Thoracic aorta (tissue), 2 donors: ENCODE results near the gene ARNT2. TPM values are rescaled to one million over a fixed set of nuclear protein-coding genes. Genes with fewer than 3 reads are reported as not detected.

Source experiments
- ATAC-seq: fragments of 150-250 bp; one replicate; pipeline ENCODE4 v1.8.0; 2017; ENCODE audit warnings: low read depth; ENCODE audit not compliant: insufficient number of reproducible peaks, low FRiP score
- DNase-seq: peaks from one replicate; pipeline ENCODE4 v3.0.0-alpha.2; 2020; ENCODE audit warnings: low spot score
- H3K27ac ChIP-seq, 2 donors: fragments of 200-600 bp; sonication (generic); 1 replicate in 1 of 2; 2 replicates in 1 of 2; pipeline ENCODE4 v1.5.1; 2016; ENCODE audit warnings: mild to moderate bottlenecking in 2 of 2, moderate library complexity in 2 of 2
- H3K27me3 ChIP-seq: fragments of 200-600 bp; sonication (generic); replicated peaks from 2 replicates; pipeline ENCODE4 v1.6.0; 2016; ENCODE audit warnings: mild to moderate bottlenecking; ENCODE audit not compliant: insufficient read depth
- H3K36me3 ChIP-seq: fragments of 200-600 bp; sonication (generic); one replicate; pipeline ENCODE4 v1.5.1; 2016
- H3K4me1 ChIP-seq, 2 donors: fragments of 200-600 bp; sonication (generic); 1 replicate in 1 of 2; 2 replicates in 1 of 2; pipeline versions ENCODE4 v1.5.1 to v1.6.0; 2016; ENCODE audit warnings: low read depth in 2 of 2, mild to moderate bottlenecking in 1 of 2; ENCODE audit not compliant: control insufficient read depth in 1 of 2
- H3K4me3 ChIP-seq: fragments of 200-600 bp; sonication (generic); 2 replicates; pipeline ENCODE4 v1.5.1; 2016; ENCODE audit warnings: mild to moderate bottlenecking
- H3K9me3 ChIP-seq: fragments of 200-600 bp; sonication (generic); 2 replicates; pipeline ENCODE4 v1.5.1; 2016
- total RNA-seq, 2 donors: library from RNA; depleted of rRNA; stranded (reverse); fragments of >200 nt; gene quantifications; one replicate each; pipeline versions ENCODE4 v1.1.0 to v1.2.3, GENCODE V29; 2016
- TF ChIP-seq, protein P1 (sequence below): fragments of 200-600 bp; sonication (generic); IDR thresholded peaks from one replicate; pipeline ENCODE4 v1.5.1; 2019; ENCODE audit warnings: antibody characterized with exemption

Gene ARNT2
- total RNA-seq, 2 donors from 2014 or later = 5.8 to 22.9 TPM

DNA sequence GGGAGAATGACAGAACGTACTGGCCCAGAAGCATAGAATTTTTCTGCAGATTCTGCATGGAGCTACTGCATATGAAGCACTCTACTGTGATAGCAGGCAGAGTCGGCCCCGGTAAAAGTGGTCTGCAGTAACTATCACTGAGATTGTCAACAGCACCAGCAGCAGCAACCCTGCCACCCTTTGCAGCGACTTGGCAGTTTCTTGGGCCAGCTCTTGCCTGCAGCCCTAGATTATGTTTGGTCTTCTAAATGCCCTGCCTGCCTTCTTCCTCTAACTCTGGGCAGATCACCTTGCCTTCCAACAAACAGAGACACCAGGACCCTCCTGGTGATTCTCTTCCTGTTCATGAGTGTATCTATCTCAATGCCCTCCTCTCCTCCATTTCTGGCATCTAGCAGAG lies 161.8 kb downstream of the ARNT2 start:
- Histone ChIP-seq H3K9me3 (no peaks in the 10 kb centered on the region), H3K4me3 (no peak overlapping the region), H3K27ac (no peak overlapping the region), H3K4me1 (peaks cover 0 to 3% of the 10 kb centered on the region in 2 donors), H3K36me3 (no peaks in the 10 kb centered on the region), H3K27me3 (no peaks in the 10 kb centered on the region)
- ATAC-seq (no peak), DNase-seq (no peak)
- TF ChIP-seq, protein P1, sequence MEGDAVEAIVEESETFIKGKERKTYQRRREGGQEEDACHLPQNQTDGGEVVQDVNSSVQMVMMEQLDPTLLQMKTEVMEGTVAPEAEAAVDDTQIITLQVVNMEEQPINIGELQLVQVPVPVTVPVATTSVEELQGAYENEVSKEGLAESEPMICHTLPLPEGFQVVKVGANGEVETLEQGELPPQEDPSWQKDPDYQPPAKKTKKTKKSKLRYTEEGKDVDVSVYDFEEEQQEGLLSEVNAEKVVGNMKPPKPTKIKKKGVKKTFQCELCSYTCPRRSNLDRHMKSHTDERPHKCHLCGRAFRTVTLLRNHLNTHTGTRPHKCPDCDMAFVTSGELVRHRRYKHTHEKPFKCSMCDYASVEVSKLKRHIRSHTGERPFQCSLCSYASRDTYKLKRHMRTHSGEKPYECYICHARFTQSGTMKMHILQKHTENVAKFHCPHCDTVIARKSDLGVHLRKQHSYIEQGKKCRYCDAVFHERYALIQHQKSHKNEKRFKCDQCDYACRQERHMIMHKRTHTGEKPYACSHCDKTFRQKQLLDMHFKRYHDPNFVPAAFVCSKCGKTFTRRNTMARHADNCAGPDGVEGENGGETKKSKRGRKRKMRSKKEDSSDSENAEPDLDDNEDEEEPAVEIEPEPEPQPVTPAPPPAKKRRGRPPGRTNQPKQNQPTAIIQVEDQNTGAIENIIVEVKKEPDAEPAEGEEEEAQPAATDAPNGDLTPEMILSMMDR = no peak

DNA sequence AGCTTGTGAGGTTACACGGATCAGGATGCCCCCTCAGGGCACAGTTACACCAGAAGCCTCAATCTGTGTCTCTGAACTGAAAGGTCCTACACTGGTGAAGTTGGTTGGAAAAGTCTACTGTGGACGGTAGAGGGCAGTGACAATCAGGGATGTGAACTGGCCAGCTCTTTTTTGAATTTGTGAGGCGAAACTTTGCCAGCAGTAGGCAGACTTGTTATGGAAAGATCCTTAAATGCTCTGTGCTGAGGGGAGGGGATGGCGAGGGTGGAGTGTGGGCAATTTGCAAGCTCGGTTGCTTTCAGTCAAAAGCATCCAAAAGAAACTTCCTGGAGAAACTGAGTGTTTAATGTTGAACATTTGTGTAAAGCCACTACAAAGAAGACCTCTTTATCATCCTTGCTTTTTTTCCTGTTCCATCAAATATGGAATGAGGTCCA lies 163.6 kb downstream of the ARNT2 start:
- no peak overlapping the region for H3K27ac ChIP-seq
- TF ChIP-seq, protein P1 = peak; percentile 55
- DNase-seq = no peak

DNA sequence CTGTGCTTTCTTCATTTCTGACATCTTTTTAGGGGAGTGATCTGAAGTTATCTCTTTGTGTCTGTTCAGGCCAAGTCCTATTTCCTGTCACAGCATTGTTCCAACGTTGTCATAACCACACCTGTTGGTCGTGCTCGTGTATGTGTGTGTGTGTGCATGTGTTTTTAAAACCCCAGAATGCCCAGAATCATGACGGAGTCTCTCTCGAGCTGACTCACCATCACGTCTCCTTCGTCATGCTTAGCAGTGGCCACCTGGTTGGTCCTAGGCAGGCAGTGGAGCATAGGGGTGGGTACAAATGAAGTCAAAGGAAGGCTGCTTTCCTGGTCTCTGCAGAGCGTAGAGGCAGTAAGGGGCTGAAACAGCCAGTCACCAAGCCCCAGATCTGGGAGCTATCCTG lies 164.1 kb downstream of the ARNT2 start:
- no peaks in the 10 kb centered on the region for H3K9me3 ChIP-seq
- TF ChIP-seq, protein P1 = no peak
- no peaks in the 10 kb centered on the region for H3K36me3 ChIP-seq
- no peaks in the 10 kb centered on the region for H3K27me3 ChIP-seq
- ATAC-seq (peak; percentile 23), DNase-seq (no peak)
- no peak overlapping the region for H3K27ac ChIP-seq
- H3K4me1 ChIP-seq = peaks cover 0 to 3% of the 10 kb centered on the region in 2 donors
- H3K4me3 ChIP-seq = no peak overlapping the region

More for the DNA sequence above, 163.6 kb downstream of the ARNT2 start:
- Histone ChIP-seq H3K4me3 (no peak overlapping the region), H3K36me3 (no peaks in the 10 kb centered on the region), H3K27me3 (no peaks in the 10 kb centered on the region), H3K4me1 (peaks cover 0 to 3% of the 10 kb centered on the region in 2 donors), H3K9me3 (no peaks in the 10 kb centered on the region)
- peak; percentile 71 for ATAC-seq

DNA sequence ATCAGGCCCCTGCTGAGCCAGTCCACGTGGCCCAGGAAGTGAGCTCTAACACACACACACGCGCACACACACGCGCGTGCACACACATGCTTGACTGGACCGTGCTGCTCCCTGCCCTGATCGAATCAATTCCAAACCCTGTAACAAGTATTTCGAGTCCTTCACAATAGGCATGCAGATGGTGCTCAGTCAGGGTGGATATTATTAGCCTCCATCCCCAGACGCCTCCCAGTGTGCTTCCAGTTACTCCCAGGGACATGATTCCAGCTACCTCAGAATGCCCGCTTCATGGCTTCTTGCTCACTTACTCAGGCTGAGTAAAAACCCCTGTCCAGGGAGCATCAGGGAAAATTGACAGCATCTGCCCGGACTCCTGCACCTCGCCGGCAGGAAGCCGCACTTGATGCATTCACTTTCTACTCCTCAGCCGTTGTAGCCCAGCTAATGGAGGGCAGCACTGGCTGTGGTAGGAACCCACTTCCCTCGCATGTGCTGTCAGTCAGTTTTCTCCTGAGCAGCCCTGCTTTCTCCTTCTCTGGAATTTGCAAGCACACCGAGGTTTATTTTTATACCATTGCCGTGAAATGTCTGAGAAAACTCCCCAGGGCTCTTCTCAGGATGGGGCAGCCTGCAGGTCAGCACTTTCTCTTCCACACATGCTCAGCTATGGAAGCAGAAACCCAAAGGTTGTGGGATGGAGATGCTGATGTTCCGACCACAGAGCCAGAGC lies 164.9 kb downstream of the ARNT2 start:
- Histone ChIP-seq H3K36me3 (no peaks in the 10 kb centered on the region), H3K27ac (no peak overlapping the region), H3K4me3 (no peak overlapping the region), H3K27me3 (no peaks in the 10 kb centered on the region), H3K4me1 (peaks cover 0 to 3% of the 10 kb centered on the region in 2 donors), H3K9me3 (no peaks in the 10 kb centered on the region)
- ATAC-seq (no peak), DNase-seq (no peak)
- TF ChIP-seq, protein P1 = no peak

DNA sequence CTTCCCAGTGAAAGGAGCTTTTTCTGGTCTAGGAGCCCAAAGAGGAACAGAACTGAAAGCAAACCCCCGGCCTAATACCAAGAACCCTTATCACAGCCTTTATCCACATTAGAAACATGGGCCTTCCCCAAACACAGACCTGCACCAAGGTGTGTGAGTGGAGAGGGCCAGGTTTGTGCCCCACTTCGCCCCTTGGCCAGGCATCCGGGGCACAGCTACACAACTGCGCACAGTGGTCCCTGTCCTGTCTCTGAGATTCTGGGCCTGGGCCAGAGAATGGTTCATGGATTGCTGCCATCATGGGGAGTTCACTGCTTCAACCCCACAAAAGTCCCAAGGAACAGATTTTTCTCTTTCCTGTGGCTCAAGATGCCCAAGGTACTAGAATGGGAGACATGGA lies 165.5 kb downstream of the ARNT2 start:
- no peak overlapping the region for H3K27ac ChIP-seq
- no peak for DNase-seq
- no peak overlapping the region for H3K4me3 ChIP-seq
- no peaks in the 10 kb centered on the region for H3K27me3 ChIP-seq
- no peaks in the 10 kb centered on the region for H3K36me3 ChIP-seq
- no peak for ATAC-seq
- TF ChIP-seq, protein P1 = no peak
- peaks cover 0 to 3% of the 10 kb centered on the region in 2 donors for H3K4me1 ChIP-seq
- H3K9me3 ChIP-seq = no peaks in the 10 kb centered on the region
